HCT116 (cell line): Measurements from ENCODE around the gene CASZ1. TPM values are rescaled to one million over a fixed set of nuclear protein-coding genes. Genes with fewer than 3 reads are reported as not detected.

Experiments
- ATAC-seq: fragments of 200-7000 bp; cut with Tn5 transposase; 2 replicates; pipeline ENCODE4 v1.9.1; 2020; ENCODE audit warnings: mild to moderate bottlenecking, moderate library complexity
- BruUV-seq: library from RNA; stranded (reverse); fragments of 400-500 nt; replicated peaks from 2 replicates; lab custom pipeline; 2021; lab: Mats Ljungman, UMichigan
- CTCF ChIA-PET: fragments of 300-600 bp; sonication (Branson Sonifier 250); formaldehyde crosslinking; loops from one replicate; lab custom pipeline; 2021; ENCODE audit warnings: antibody characterized with exemption; lab: Charles Lee
- POLR2A ChIA-PET: fragments of 300-600, 350-600 bp; sonication (Branson Sonifier 250); formaldehyde crosslinking; loops from one replicate; lab custom pipeline; 2021; ENCODE audit warnings: antibody characterized with exemption; lab: Charles Lee
- RAD21 ChIA-PET, 2 experiments: fragments of 300-600 bp; sonication (Branson Sonifier 250); formaldehyde crosslinking; loops; one replicate each; lab custom pipeline; 2023; ENCODE audit warnings: low total read pairs in 2 of 2; ENCODE audit not compliant: uncharacterized antibody in 2 of 2, unreplicated experiment in 2 of 2, low non-redundant PET in 1 of 2; lab: Charles Lee
- DNase-seq: peaks from one replicate; pipeline ENCODE4 v3.0.0-alpha.2; 2010; ENCODE audit warnings: low read depth, low spot score
- H2AFZ ChIP-seq: fragments of 200-600 bp; shearing (Covaris generic), sonication (generic); 2 replicates; pipeline ENCODE4 v1.6.1; 2017; ENCODE audit warnings: low read depth, mixed run types, mixed read lengths, antibody characterized with exemption, low read length; ENCODE audit not compliant: poor library complexity, severe bottlenecking
- H3K27ac ChIP-seq: 2 replicates; pipeline ENCODE4 v1.5.1; 2012; ENCODE audit warnings: low read depth, low read length
- H3K27me3 ChIP-seq: fragments of 200-600 bp; sonication (generic); 2 replicates; pipeline ENCODE4 v1.6.1; 2016; ENCODE audit warnings: mixed run types, low read length, mixed read lengths; ENCODE audit not compliant: insufficient read depth
- H3K36me3 ChIP-seq, 2 experiments: fragments of 200-500 bp in 1 of 2; fragments of 200-600 bp in 1 of 2; sonication (Bioruptor generic) in 1 of 2; sonication (generic) in 1 of 2; 2 replicates each; pipeline versions ENCODE4 v1.5.1 to v1.6.1; 2014 to 2016; ENCODE audit warnings: low read length in 2 of 2, inconsistent platforms in 1 of 2, mixed read lengths in 1 of 2, mixed run types in 1 of 2; ENCODE audit not compliant: insufficient read depth in 2 of 2, control insufficient read depth in 1 of 2
- H3K4me1 ChIP-seq, 2 experiments: fragments of 200-600 bp in 1 of 2; sonication (generic) in 1 of 2; 2 replicates each; pipeline versions ENCODE4 v1.5.1 to v1.6.1; 2012 to 2017; ENCODE audit warnings: low read length in 2 of 2, inconsistent platforms in 1 of 2, mild to moderate bottlenecking in 1 of 2, mixed read lengths in 1 of 2, mixed run types in 1 of 2, moderate library complexity in 1 of 2; ENCODE audit not compliant: insufficient read depth in 2 of 2, control insufficient read depth in 1 of 2
- H3K4me2 ChIP-seq: fragments of 200-600 bp; sonication (generic); 2 replicates; pipeline ENCODE4 v1.6.1; 2017; ENCODE audit warnings: mixed run types, low read length, mixed read lengths
- H3K4me3 ChIP-seq, 2 experiments: fragments of 200-600 bp in 1 of 2; sonication (generic) in 1 of 2; replicated peaks in 1 of 2; 2 replicates each; pipeline ENCODE4 v1.5.1; 2011 to 2016; ENCODE audit warnings: low read length in 2 of 2, control low read depth in 1 of 2, low read depth in 1 of 2, mild to moderate bottlenecking in 1 of 2, mixed read lengths in 1 of 2, mixed run types in 1 of 2
- H3K79me2 ChIP-seq: fragments of 200-600 bp; sonication (generic); 2 replicates; pipeline ENCODE4 v1.6.1; 2017; ENCODE audit warnings: mild to moderate bottlenecking, mixed run types, low read length, moderate library complexity, mixed read lengths; ENCODE audit not compliant: insufficient read depth
- H3K9ac ChIP-seq: fragments of 200-600 bp; sonication (generic); 2 replicates; pipeline ENCODE4 v1.6.1; 2016; ENCODE audit warnings: low read length, mixed read lengths
- H3K9me2 ChIP-seq: fragments of 200-600 bp; sonication (generic), shearing (Covaris generic); 2 replicates; pipeline ENCODE4 v1.6.1; 2017; ENCODE audit warnings: mixed run types, mild to moderate bottlenecking, moderate library complexity; ENCODE audit not compliant: insufficient read depth
- H3K9me3 ChIP-seq, 2 experiments: fragments of 200-500 bp in 1 of 2; fragments of 200-600 bp in 1 of 2; sonication (Bioruptor generic) in 1 of 2; sonication (generic) in 1 of 2; 2 replicates each; pipeline ENCODE4 v1.6.1; 2014 to 2017; ENCODE audit warnings: low read length in 2 of 2, mixed read lengths in 2 of 2, inconsistent platforms in 1 of 2, low read depth in 1 of 2, mild to moderate bottlenecking in 1 of 2, mixed run types in 1 of 2, moderate library complexity in 1 of 2; ENCODE audit not compliant: control insufficient read depth in 1 of 2, insufficient read depth in 1 of 2
- H4K20me1 ChIP-seq: fragments of 200-600 bp; sonication (generic), shearing (Covaris generic); 2 replicates; pipeline ENCODE4 v1.6.1; 2017; ENCODE audit warnings: mixed run types, mild to moderate bottlenecking, moderate library complexity; ENCODE audit not compliant: insufficient read depth
- CBX3 ChIP-seq: IDR thresholded peaks from 2 replicates; pipeline ENCODE4 v1.6.1; 2012; ENCODE audit warnings: low read depth
- EGR1 ChIP-seq: IDR thresholded peaks from 2 replicates; pipeline ENCODE4 v1.6.1; 2012; ENCODE audit warnings: low read depth
- ELF1 ChIP-seq: IDR thresholded peaks from 2 replicates; pipeline ENCODE4 v1.6.1; 2012; ENCODE audit warnings: low read depth, borderline replicate concordance
- EZH2 ChIP-seq: fragments of 200-600 bp; sonication (generic); IDR thresholded peaks from 2 replicates; pipeline ENCODE4 v1.6.1; 2017; ENCODE audit warnings: antibody characterized with exemption, mixed run types
- EZH2phosphoT487 ChIP-seq: fragments of 200-600 bp; IDR thresholded peaks from 2 replicates; pipeline ENCODE4 v1.6.1; 2018; ENCODE audit warnings: antibody characterized with exemption, borderline replicate concordance
- FOSL1 ChIP-seq: IDR thresholded peaks from 2 replicates; pipeline ENCODE4 v1.6.1; 2012; ENCODE audit warnings: low read depth
- MAX ChIP-seq: IDR thresholded peaks from 2 replicates; pipeline ENCODE4 v1.6.1; 2012
- POLR2A ChIP-seq: IDR thresholded peaks from 2 replicates; pipeline ENCODE4 v1.7.0; 2011; ENCODE audit warnings: borderline replicate concordance; ENCODE audit not compliant: insufficient read depth, insufficient read length; ENCODE audit errors: extremely low read depth
- POLR2AphosphoS5 ChIP-seq: IDR thresholded peaks from 2 replicates; pipeline ENCODE4 v1.6.1; 2011; ENCODE audit warnings: mild to moderate bottlenecking, low read depth, low read length, moderate library complexity
- RAD21 ChIP-seq: IDR thresholded peaks from 2 replicates; pipeline ENCODE4 v1.6.1; 2012; ENCODE audit warnings: low read depth, mild to moderate bottlenecking
- REST ChIP-seq: IDR thresholded peaks from 2 replicates; pipeline ENCODE4 v1.6.1; 2012; ENCODE audit warnings: low read depth
- SP1 ChIP-seq: IDR thresholded peaks from 2 replicates; pipeline ENCODE4 v1.6.1; 2012; ENCODE audit warnings: low read depth
- ZFX ChIP-seq: fragments of 450-650 bp; IDR thresholded peaks from 2 replicates; pipeline ENCODE4 v1.6.1; 2017
- ZNF274 ChIP-seq: fragments of 200-500 bp; sonication (Bioruptor generic); IDR thresholded peaks from 2 replicates; pipeline ENCODE4 v1.6.1; 2014; ENCODE audit warnings: mild to moderate bottlenecking, low read depth, low read length, inconsistent platforms
- intact Hi-C: fragments of 100-400 bp; cut with micrococcal nuclease; formaldehyde crosslinking; loops from 2 replicates; pipeline ENCODE4 v1.10.0; 2022
- total RNA-seq: library from RNA; stranded (reverse); gene quantifications from one replicate; pipeline ENCODE4 v1.2.1, GENCODE V29; 2021; ENCODE audit not compliant: unreplicated experiment
- TF ChIP-seq, protein P1 (sequence below): IDR thresholded peaks from 2 replicates; pipeline ENCODE4 v1.6.1; 2011; ENCODE audit warnings: mild to moderate bottlenecking, low read length, moderate library complexity; ENCODE audit not compliant: insufficient replicate concordance; ENCODE audit errors: extremely low read depth
- TF ChIP-seq, protein P2 (sequence below), 3 experiments: fragments of 200-600 bp in 1 of 3; sonication (generic) in 1 of 3; IDR thresholded peaks in 2 of 3; conservative IDR thresholded peaks in 1 of 3; 2 replicates each; pipeline ENCODE4 v1.5.1; 2012 to 2017; ENCODE audit warnings: low read depth in 2 of 3, low read length in 2 of 3, antibody characterized with exemption in 1 of 3, borderline replicate concordance in 1 of 3, control low read depth in 1 of 3, mild to moderate bottlenecking in 1 of 3, mixed read lengths in 1 of 3, mixed run types in 1 of 3, moderate library complexity in 1 of 3; ENCODE audit not compliant: insufficient read depth in 1 of 3

CASZ1 gene
- total RNA-seq, 1 experiment from 2014 or later: 7.7 TPM

DNA sequence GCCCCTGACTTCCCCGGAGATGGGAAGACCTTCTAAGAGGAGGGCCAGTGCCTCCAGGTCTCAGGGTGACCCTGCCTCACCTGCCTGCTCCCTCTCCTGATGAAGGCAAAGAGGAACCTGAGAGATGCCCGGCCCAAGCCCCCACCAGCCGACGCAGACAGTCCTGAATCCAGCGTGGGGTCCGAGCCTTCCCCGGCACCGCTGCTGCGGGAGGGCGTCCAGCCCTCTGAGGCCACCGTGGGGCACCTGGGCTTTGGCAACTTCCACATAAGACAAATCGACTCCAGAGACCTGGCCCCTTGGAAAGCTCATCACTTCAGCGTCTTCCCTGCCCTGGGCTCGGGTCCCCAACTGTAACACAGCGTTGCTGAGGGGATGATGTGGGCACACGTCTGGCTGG, 122.2 kb downstream of the CASZ1 start:
- Histone ChIP-seq H4K20me1 (no peaks in the 10 kb centered on the region), H2AFZ (no peak overlapping the region), H3K27ac (no peak overlapping the region), H3K9me3 (no peaks in the 10 kb centered on the region), H3K4me3 (no peak overlapping the region), H3K79me2 (no peaks in the 10 kb centered on the region)
- TF ChIP-seq, protein P1, sequence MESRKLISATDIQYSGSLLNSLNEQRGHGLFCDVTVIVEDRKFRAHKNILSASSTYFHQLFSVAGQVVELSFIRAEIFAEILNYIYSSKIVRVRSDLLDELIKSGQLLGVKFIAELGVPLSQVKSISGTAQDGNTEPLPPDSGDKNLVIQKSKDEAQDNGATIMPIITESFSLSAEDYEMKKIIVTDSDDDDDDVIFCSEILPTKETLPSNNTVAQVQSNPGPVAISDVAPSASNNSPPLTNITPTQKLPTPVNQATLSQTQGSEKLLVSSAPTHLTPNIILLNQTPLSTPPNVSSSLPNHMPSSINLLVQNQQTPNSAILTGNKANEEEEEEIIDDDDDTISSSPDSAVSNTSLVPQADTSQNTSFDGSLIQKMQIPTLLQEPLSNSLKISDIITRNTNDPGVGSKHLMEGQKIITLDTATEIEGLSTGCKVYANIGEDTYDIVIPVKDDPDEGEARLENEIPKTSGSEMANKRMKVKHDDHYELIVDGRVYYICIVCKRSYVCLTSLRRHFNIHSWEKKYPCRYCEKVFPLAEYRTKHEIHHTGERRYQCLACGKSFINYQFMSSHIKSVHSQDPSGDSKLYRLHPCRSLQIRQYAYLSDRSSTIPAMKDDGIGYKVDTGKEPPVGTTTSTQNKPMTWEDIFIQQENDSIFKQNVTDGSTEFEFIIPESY: no peak
- no peak for TF ChIP-seq CBX3
- no peak for TF ChIP-seq EZH2
- TF ChIP-seq MAX: no peak
- TF ChIP-seq EGR1: no peak
- TF ChIP-seq FOSL1: no peak
- no peak for TF ChIP-seq EZH2phosphoT487
- TF ChIP-seq, protein P2, sequence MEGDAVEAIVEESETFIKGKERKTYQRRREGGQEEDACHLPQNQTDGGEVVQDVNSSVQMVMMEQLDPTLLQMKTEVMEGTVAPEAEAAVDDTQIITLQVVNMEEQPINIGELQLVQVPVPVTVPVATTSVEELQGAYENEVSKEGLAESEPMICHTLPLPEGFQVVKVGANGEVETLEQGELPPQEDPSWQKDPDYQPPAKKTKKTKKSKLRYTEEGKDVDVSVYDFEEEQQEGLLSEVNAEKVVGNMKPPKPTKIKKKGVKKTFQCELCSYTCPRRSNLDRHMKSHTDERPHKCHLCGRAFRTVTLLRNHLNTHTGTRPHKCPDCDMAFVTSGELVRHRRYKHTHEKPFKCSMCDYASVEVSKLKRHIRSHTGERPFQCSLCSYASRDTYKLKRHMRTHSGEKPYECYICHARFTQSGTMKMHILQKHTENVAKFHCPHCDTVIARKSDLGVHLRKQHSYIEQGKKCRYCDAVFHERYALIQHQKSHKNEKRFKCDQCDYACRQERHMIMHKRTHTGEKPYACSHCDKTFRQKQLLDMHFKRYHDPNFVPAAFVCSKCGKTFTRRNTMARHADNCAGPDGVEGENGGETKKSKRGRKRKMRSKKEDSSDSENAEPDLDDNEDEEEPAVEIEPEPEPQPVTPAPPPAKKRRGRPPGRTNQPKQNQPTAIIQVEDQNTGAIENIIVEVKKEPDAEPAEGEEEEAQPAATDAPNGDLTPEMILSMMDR (IDR thresholded peaks at IDR 0.05 in 2 of 3, conservative IDR thresholded peaks at IDR 0.05 in 1 of 3; ENCODE audit: borderline replicate concordance in 1 of 3, insufficient read depth in 1 of 3, low read depth in 2 of 3, low read length in 2 of 3): no peak
- TF ChIP-seq ZNF274: no peak
- TF ChIP-seq ZFX: no peak
- TF ChIP-seq REST: no peak
- TF ChIP-seq POLR2AphosphoS5: no peak
- TF ChIP-seq POLR2A: no peak
- TF ChIP-seq SP1: no peak
- no peak for TF ChIP-seq RAD21
- no peak for TF ChIP-seq ELF1
- TF ChIP-seq, all 23 proteins: peak for 0
- H3K36me3 ChIP-seq: no peaks in the 10 kb centered on the region
- H3K27me3 ChIP-seq: no peaks in the 10 kb centered on the region
- H3K4me1 ChIP-seq: no peaks in the 10 kb centered on the region
- ChIA-PET RAD21 (no interaction called here), CTCF (no interaction called here), POLR2A (no interaction called here)
- H3K9me2 ChIP-seq: no peaks in the 10 kb centered on the region
- DNase-seq (no peak), ATAC-seq (no peak)
- intact Hi-C loops: loop anchor here (5.0 kb wide), 1 partner anchor 193 kb away; no protein-coding TSS in a partner anchor
- BruUV-seq: no TSS peak
- no peak overlapping the region for H3K4me2 ChIP-seq
- H3K9ac ChIP-seq: no peak overlapping the region
